Stimulated activated CD4-positive, alpha-beta T cell treated with anti-CD3 and anti-CD28 coated beads, Interleukin-1b, Interleukin-23, amount 100 ng/mL, for 24 hours (primary cell): ENCODE data around the gene MS4A5.
"Not testable (repeated sequence)": the region's sequence is repeated elsewhere in the genome, so short reads cannot be mapped to it uniquely, and the experiment has no call there.

Experiments
- DNase-seq, 4 experiments: peaks; one replicate each; pipeline ENCODE4 v3.0.0-alpha.2; 2020; ENCODE audit warnings: low read depth in 4 of 4, low spot score in 1 of 4

Gene MS4A5, protein sequence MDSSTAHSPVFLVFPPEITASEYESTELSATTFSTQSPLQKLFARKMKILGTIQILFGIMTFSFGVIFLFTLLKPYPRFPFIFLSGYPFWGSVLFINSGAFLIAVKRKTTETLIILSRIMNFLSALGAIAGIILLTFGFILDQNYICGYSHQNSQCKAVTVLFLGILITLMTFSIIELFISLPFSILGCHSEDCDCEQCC

DNA sequence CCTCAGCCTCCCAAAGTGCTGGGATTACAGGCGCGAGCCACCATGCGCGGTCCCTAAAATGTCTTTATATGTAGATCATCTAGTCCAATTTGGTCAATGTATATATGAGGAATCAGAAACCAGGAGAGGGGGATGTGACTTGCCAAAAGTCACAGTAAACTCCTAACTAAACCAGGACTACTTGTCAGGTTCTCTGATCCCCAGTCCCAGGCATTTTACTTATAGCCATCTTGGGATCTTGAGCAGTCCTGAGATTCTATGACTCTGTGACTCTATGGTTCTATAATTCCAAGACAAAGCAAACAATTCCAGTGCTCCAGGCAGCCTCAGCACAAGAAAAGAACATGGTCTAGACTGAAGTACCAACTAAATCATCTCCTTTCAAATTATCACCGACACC is at the start of gene MS4A5:
MS4A5 (plus strand) TSS at position 301 of the 400 bp plus-strand sequence. CDS start 103 bp downstream, outside the sequence.
- no peak for DNase-seq

DNA sequence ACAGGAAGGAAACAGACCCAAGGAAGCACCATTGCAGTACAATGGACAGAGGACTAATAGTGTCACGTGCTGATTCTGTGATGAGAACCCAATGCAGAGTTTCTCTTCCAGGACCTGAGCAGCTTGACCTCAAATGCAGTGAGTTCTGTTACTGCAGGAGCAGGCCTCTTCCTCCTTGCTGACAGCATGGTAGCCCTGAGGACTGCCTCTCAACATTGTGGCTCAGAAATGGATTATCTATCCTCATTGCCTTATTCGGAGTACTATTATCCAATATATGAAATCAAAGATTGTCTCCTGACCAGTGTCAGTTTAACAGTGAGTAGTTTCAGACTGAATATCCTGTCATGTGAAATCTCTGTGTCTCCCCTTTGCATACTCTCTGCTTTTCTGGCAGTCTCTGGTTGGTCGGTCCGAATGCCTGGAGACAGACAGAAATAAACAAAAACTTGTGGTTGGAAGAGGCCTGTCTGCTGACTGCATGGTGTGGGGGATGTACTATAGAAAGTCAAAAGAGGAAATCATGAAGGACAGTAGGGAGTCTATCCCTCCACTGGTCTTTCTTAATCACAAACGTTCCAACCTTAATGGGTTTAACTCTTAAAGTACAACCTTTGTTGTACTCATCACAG is 40.0 kb upstream of the MS4A5 start:
- no peak for DNase-seq

DNA sequence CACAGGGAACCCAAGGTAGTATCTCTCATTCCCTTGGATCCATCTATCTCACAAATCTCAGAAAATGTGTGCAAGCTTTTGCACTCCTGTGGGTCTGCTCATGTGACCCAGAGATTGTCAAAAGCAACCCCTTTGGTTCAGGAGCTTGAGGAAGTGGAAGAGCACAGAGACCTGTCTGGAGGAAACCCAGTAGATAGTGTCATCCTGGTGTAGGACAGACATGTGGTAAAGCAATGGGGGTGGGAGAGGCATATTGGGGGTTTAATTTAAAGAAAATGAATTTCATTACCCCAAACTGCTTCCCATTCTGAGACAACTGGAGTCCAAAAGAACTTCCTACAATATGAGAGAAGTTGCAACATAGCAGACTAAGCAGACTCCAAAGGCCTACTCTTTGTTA is 39.0 kb upstream of the MS4A5 start:
- DNase-seq = no peak

DNA sequence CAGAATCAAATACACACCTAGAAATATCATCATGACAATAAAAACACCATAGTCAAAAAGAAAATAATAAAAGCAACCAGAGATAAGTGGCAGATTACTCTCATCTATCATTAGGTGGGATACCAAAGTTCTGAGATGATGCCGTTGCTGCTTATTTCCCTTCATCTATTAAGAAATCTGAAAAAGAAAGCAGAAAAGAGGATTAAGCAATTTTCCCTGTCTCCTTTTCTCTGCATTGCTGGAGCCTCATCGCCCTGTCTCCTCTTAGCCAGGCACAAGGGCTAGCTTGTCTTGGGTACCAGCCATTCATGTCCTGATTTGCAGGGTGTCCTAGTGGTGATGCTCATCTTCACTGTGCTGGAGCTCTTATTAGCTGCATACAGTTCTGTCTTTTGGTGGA is 37.0 kb upstream of the MS4A5 start:
- no peak for DNase-seq

DNA sequence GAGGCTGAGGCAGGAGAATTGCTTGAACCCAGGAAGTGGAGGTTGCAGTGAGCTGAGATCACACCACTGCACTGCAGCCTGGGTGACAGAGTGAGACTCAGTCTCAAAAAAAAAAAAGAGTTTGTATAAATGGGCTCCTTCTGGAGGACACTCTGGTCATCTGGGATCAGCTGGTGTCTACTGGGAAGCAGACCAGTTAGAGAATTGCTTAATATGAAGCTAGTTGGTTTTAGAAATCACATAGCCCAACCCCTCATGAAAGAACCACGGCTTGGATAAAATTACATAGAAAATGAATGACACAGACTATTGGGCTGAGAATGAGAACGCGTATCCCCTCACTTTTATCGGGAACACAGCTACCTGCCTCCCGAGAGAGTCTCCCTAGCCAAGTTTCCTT is 36.4 kb upstream of the MS4A5 start:
- DNase-seq = no peak

DNA sequence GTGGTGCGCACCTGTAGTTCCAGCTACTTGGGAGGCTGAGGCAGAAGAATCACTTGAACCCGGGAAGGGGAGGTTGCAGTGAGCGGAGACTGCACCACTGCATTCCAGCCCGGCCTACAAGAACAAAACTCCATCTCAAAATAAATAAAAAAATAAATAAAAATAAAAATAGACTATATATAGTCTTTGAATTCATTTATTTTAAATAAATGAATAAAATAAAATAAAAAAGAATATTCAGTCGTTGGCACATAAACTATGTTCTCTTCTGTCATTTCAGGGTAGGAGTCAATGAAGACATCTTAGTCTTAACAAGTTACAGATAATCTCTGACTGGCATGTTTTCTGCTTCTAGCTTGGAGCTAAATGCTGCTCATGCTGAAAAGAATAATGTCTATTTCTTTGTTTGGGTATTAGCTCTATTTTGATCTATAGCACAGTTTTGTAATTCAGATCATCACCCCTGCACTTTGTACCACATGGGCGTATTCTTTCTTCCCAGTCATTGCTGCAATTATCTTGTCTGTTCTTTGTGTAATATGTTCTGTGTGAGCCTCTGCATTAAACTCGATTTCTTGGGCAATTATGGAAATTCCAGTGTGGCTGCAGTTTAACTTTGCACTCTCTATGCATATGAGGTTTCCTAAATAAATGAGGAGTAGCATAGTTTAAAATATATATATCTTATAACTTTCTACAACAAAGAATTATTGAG is 34.5 kb upstream of the MS4A5 start:
- DNase-seq = no peak

DNA sequence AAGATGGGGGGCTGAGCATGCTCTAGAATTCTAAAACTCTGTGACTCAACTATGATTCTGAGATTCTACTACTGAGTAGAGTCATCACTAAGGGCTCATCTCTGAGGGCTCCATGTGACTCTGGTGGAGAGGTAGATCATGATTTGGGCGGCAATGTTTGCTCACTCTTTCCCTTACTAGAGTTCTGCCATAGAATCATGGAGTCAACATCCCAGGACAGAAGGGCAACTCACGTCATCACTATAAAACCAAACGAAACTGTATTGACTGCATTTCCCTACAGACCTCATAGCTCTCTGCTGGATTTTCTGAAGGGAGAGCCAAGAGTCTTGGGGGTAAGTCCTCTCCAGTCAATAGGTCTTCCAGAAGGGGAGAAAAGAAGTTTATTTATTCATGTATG is 33.0 kb upstream of the MS4A5 start, which contains the start of gene MS4A14:
MS4A14 (plus strand) TSS at position 78 of the 400 bp plus-strand sequence; CDS start at position 198, 120 bp downstream.
- DNase-seq = no peak

DNA sequence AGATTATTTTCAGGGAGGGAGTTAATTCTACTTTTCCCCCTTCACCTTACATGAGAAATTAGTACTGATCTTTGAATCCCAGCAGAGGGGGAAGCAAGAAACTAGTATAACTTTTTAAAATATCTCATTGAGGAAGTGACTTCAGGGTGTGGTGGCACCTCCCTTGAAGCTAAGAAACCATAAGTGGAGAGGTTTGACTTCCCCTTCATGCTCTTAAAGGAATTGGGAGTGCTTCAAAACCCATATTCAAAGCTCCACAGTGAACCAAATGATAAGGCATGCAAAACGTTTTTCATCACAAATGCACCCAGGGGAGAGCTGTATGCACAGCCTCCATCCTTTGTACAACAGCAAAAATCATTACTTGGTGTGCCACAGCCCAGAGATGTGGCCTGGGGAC is 32.6 kb upstream of the MS4A5 start:
- DNase-seq = no peak

DNA sequence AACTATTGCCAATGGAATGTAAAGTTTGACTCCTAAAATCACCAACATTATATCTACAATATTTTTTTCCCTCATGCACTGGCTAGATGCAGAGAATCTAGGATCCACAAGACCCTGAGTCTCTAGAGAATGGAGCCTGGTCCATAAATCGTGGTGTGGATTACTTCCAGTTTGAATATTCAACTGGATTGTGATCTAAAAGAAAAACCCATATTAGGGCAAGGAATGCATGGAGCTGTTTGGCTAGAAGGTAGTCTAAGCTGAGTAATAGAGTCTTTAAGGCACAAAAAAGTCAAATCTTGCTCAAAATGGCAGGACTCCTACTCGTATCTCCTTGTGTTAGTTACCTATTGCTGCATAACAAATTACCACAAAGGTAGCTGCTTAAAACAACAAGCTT is 9.4 kb upstream of the MS4A5 start:
- DNase-seq = no peak

DNA sequence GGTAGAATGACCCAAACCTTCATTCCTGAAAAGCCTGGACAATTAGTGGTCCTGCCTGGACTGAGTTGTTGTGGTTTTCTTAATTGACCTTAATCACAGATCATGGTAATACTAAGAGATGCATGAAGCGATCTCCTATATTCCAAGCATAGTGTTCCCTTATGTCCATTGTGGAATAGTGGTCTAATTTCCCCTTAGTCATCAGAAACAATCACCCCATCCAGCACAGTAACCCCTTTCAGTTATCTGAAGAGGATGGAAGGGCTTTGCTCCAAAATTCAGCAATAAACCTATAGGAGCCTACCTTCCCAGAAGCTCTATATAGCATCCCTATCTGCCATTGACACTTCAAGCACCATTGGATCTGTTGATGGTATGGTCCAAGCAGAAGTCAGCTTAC is 6.8 kb upstream of the MS4A5 start:
- no peak for DNase-seq

DNA sequence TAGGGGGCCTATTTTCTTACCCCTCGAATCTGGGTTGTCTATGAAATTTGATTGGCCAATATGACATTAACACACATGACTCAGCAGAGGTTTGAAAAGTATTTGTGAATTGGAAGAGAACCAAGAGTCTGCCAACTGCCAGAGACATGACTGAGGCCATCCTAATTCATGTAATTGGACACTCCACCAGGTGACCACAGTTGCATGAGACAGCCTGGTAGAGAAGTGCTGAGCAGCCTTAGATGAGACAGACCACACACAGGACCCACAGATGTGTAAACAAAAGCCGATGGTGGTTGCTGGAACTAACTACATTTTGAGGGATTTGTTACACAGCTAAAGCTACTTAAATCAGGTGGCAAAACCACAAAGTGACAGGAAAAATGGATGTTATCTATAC is 855 bp upstream of the MS4A5 start:
- no peak for DNase-seq

DNA sequence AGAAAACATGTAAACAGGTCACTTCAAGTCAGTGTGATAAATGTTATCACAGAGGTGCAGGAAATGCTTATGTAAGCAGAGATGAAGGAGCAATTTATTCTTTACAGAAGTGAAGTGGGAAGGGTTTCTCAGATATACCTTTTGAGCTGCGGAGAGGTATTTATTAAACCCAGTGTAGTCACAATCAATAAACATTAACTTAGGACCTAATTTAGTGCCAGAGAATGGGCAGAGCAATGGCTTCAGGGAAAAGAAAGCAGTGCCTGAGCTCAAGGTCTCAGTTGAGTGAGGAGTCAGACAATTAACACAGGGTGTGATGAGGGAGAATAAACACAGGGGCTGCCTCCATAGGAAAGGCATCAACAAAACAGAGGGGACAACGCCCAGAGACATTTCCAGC is 1.9 kb downstream of the MS4A5 start:
- DNase-seq = no peak

DNA sequence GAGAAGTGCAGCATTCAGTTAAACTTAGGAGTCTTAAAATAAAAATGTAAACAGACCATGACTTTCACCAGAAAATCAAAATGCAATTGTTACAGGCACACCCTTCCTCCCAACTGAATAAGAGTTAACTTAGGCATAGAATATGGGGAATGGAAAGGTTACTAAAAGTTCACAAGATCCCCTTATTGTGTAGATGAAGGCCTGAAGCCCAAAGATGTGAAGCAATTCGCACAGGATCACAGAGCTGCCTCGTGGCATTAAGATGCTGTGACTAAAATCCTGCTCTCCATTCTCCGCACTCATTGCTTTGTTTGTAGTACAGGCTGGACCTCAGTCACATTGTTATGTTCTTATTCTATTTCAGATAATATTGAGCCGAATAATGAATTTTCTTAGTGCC is 4.0 kb downstream of the MS4A5 start:
- DNase-seq = no peak

DNA sequence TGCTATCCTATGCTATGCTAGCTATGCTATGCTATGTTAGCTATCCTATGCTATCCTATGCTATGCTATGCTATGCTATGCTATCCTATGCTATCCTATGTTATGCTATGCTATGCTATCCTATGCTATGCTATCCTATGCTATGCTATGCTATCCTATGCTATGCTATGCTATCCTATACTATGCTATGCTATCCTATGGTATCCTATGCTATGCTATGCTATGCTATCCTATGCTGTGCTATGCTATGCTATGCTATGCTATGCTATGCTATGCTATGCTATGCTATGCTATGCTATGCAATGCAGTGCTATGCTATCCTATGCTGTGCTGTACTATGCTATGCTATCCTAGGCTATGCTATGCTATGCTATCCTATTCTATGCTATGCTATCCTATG is 17.7 kb downstream of the MS4A5 start:
- no peak for DNase-seq

DNA sequence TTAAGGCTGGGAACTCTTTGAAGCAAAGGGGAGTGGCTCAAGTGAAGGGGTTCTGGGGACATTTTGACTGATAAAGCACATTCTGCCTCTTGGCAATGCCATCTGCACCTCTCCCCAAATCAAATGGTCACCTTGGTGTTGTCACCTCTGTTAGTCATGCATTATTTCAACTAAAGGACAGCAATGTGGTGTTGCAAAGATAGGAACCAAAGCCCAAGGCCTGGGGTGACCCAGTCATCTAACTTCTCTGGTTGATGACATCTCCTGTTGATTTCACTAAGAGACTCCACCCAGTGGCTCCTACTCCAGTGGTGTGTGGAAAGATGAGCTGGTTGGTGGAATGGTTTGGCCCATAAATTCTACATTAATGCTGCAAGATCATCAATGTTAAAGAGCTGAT is 18.5 kb downstream of the MS4A5 start:
- DNase-seq = no peak

DNA sequence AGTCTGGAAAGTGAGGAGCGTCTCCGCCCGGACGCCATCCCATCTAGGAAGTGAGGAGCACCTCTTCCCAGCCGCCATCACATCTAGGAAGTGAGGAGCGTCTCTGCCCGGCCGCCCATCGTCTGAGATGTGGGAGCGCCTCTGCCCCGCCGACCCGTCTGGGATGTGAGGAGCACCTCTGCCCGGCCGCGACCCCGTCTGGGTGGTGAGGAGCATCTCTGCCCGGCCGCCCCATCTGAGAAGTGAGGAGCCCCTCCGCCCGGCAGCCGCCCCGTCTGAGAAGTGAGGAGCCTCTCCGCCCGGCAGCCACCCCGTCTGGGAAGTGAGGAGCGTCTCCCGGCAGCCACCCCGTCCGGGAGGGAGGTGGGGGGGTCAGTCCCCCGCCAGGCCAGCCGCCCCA is 21.8 kb downstream of the MS4A5 start:
- not testable (repeated sequence) for DNase-seq

DNA sequence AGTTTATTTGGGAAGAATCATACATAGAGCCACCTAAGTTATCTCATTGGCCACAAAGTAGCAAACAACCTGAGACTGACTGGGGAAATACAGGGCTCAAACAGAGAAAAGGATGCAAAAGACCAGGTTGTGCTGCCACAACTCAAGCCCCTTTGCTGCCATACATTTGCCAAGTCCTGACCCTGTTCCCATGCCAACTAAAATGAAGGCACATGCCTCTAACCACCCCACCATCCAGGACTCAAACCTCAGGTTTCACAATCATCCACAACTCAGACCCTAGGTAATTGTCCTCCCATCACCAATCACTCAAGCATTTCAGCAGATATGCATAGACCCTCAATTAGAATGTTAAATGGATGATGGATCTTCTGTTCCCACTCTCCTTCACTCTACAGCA is 24.8 kb downstream of the MS4A5 start:
- no peak for DNase-seq

DNA sequence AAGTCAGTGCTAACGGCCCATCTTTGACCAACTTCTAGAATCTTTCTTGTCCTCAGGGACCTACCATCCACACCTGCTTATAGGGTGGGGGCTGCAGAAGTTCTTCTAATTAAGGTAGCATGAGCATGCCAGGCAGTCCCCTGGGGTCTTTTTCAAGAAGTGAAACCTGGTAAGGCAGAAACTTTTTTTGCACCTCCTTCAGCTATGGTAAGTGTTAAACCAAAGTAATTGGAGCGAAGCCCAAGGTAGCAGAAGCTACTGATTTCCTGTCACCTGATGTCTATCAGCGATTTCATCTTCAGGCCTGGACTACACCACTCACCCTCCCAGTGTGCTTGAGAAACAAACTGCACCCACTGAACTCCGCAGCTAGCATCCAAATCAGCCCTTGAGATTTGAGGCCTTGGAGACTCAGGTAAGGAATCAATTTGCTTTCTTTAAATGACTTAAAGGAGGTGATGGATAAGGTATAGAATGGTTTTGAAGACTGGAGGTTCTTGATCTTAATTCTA is 26.2 kb downstream of the MS4A5 start, which contains the start of gene MS4A1:
MS4A1 (plus strand) TSS at position 317 of the 512 bp plus-strand sequence. CDS start 6,528 bp downstream, outside the sequence.
- DNase-seq = no peak

DNA sequence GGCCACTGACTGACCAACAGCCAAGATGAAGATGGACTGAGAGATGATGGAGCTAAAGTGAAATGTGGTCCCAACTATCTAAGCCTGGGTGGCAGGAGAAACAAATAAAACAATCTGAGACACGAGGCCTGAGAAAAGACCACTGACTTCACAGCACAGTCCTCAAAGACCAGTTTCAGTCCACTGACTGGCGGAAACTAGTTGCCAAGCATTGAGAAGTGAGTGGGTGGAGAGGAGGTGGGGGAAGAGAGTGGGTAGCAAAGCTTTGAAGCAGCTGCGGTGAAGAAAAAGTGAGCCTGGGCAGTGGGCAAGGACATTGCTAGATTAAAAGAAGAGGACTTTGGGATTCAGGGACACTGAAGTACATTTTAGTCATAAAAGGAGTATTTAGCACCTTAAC is 28.2 kb downstream of the MS4A5 start:
- DNase-seq = no peak

DNA sequence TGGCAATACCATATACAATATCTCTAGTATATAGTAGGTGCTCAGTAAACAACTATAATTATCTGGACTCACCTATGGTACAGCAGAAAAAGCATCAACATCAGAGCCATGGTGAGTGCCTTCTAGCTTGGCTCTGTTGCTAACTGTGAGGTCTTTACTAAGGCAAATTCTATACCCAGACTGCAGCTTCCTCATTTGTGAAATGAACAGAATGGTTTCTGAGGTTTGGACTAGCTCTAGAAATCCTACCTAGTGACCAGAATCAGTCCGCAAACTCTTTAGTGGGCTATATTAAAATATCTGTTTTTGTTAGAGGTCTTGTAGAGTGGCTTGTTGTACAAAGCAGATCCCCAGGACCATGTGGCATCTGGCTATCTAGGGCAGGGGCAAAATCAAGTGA is 30.0 kb downstream of the MS4A5 start:
- DNase-seq = no peak

DNA sequence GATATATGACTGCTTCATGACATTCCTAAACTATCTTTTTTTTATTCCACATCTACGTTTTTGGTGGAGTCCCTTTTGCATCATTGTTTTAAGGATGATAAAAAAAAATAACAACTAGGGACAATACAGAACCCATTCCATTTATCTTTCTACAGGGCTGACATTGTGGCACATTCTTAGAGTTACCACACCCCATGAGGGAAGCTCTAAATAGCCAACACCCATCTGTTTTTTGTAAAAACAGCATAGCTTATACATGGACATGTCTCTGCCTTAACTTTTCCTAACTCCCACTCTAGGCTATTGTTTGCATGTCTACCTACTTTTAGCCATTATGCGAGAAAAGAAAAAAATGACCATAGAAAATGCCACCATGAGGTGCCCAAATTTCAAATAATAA is 39.5 kb downstream of the MS4A5 start:
- DNase-seq = no peak

DNA sequence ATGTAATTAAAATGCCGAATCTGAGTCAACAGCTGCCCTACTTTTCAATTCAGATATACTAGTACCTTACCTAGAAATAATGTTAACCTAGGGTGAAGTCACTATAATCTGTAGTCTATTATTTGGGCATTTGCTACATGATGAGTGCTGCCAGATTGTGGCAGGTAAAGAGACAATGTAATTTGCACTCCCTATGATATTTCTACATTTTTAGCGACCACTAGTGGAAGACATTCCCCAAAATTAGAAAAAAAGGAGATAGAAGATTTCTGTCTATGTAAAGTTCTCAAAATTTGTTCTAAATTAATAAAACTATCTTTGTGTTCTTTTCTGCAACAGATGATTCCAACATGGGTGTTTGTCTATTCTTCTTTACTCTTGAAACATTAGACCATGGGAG is 40.4 kb downstream of the MS4A5 start:
- DNase-seq = no peak
